Activated CD4-positive, alpha-beta memory T cell treated with anti-CD3 and anti-CD28 coated beads, Interleukin-2, amount 10 ng/mL, durations not matched to agents 7 days and 5 days (primary cell): ENCODE data around the gene CALML3. TPM values are rescaled to one million over a fixed set of nuclear protein-coding genes. Genes with fewer than 3 reads are reported as not detected.
"Not testable (repeated sequence)": the region's sequence is repeated elsewhere in the genome, so short reads cannot be mapped to it uniquely, and the experiment has no call there.

Source experiments
- CTCF ChIA-PET: fragments of 350-600 bp; sonication (Branson Sonifier 250); formaldehyde crosslinking; loops from one replicate; lab custom pipeline; 2021; ENCODE audit warnings: antibody characterized with exemption, inconsistent platforms; lab: Charles Lee
- POLR2A ChIA-PET: fragments of 350-600 bp; sonication (Branson Sonifier 250); formaldehyde crosslinking; loops from one replicate; lab custom pipeline; 2021; ENCODE audit warnings: antibody characterized with exemption; lab: Charles Lee
- DNase-seq: peaks from one replicate; pipeline ENCODE4 v3.0.0-alpha.2; 2020
- H3K27ac Mint-ChIP-seq: one replicate; pipeline ENCODE4 v1.8.0; 2021; ENCODE audit warnings: mild to moderate bottlenecking, mixed read lengths
- H3K27me3 Mint-ChIP-seq: one replicate; pipeline ENCODE4 v1.8.0; 2021; ENCODE audit warnings: mixed read lengths
- H3K36me3 Mint-ChIP-seq: one replicate; pipeline ENCODE4 v1.8.0; 2021; ENCODE audit warnings: low read depth, mixed read lengths
- H3K4me1 Mint-ChIP-seq: one replicate; pipeline ENCODE4 v1.8.0; 2021; ENCODE audit warnings: mixed read lengths
- H3K4me3 Mint-ChIP-seq: one replicate; pipeline ENCODE4 v1.8.0; 2021; ENCODE audit warnings: mild to moderate bottlenecking, mixed read lengths
- H3K9me3 Mint-ChIP-seq: one replicate; pipeline ENCODE4 v1.8.0; 2021; ENCODE audit warnings: mixed read lengths
- total RNA-seq, 2 experiments: library from RNA; stranded (reverse); gene quantifications; one replicate each; pipeline ENCODE4 v1.2.3, GENCODE V29; 2021

Gene CALML3
- total RNA-seq, 2 experiments from 2014 or later, result not detected

- no peak overlapping the region for H3K27ac Mint-ChIP-seq
- H3K4me1 Mint-ChIP-seq, result peaks cover 26% of the 10 kb centered on the region
- H3K27me3 Mint-ChIP-seq, result peaks cover 12% of the 10 kb centered on the region
- no peaks in the 10 kb centered on the region for H3K9me3 Mint-ChIP-seq
- H3K36me3 Mint-ChIP-seq, result no peaks in the 10 kb centered on the region
- CTCF ChIA-PET, result no interaction called here
- POLR2A ChIA-PET, result interaction anchor here (0.8 kb wide), 1 partner anchor 56 kb away, joined by 3 read pairs; the partner anchor contains the start of gene CALML5
- no peak overlapping the region for H3K4me3 Mint-ChIP-seq
- DNase-seq, result no peak
Measured at GRCh38 chr10:5555021-5555510, 30.3 kb downstream of the CALML3 start.

DNA sequence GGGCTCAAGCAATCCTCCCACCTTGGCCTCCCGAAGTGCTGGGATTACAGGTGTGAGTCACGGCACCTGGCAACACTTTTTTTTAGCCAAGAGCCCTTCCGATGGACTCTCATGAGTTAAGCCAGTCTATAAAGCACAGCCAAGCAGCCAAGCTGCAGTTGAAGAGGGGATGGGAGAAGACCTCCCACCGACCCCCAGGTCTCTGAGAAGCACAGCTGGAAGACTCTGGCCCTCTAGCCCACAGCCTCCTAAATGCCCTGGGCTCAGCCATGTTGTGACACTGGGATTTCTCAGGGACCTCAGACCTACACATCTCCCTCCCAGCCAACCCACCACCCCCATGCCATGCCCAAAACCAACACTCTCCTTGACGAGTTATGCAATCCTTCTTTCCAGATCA is 31.1 kb downstream of the CALML3 start:
- CTCF ChIA-PET, result no interaction called here
- H3K27ac Mint-ChIP-seq, result no peak overlapping the region
- H3K27me3 Mint-ChIP-seq, result peaks cover 16% of the 10 kb centered on the region
- H3K4me1 Mint-ChIP-seq, result peaks cover 18% of the 10 kb centered on the region
- H3K4me3 Mint-ChIP-seq, result no peak overlapping the region
- no peak for DNase-seq
- no peaks in the 10 kb centered on the region for H3K9me3 Mint-ChIP-seq
- H3K36me3 Mint-ChIP-seq, result no peaks in the 10 kb centered on the region
- POLR2A ChIA-PET, result no interaction called here

- CTCF ChIA-PET, result no interaction called here
- Mint-ChIP-seq H3K36me3 (no peaks in the 10 kb centered on the region), H3K4me3 (no peak overlapping the region), H3K27me3 (peaks cover 16% of the 10 kb centered on the region), H3K4me1 (peaks cover 14% of the 10 kb centered on the region), H3K27ac (no peak overlapping the region), H3K9me3 (no peaks in the 10 kb centered on the region)
- POLR2A ChIA-PET, result no interaction called here
- DNase-seq, result no peak
Measured at GRCh38 chr10:5556576-5556975, 31.8 kb downstream of the CALML3 start.

DNA sequence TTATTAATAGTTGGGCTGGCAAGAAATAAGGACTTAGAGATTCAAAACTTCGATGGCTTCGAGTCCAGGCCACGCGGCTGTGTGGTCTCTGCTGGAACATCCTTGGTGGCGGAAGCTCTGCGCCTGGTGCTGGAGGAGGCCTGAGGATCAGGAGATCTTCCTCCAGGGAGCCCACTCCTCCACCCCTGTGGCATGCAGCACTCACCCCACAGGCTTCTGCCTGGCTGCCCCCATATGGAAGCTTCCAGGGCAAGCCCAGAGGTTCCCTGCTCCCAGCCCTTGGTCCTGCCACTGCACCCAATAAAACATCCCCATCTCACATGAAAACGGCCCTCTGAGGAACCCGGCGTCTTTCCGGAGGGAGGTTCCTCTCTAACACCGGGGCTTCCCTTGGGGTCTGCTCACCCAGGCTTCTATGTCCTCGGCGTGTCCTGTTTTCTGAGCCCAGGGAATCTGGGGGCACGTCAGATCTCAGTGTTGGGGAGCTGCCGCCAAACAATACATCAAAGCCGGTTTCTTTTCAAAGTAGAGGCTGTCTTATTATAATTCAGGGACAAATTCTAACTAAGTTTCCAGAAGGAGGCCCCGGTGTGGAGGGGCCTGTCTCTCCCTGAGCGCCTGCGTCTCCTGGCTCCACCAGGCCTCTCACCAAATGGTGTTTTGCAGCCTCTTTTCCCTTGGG is 32.4 kb downstream of the CALML3 start:
- no peaks in the 10 kb centered on the region for H3K36me3 Mint-ChIP-seq
- ChIA-PET CTCF (no interaction called here), POLR2A (interaction anchor here (2.0 kb wide), 1 partner anchor 8 kb away, joined by 5 read pairs; no protein-coding TSS in a partner anchor)
- no peak overlapping the region for H3K27ac Mint-ChIP-seq
- H3K27me3 Mint-ChIP-seq, result peaks cover 16% of the 10 kb centered on the region
- H3K4me3 Mint-ChIP-seq, result no peak overlapping the region
- DNase-seq, result no peak
- peaks cover 7% of the 10 kb centered on the region for H3K4me1 Mint-ChIP-seq
- H3K9me3 Mint-ChIP-seq, result no peaks in the 10 kb centered on the region

GRCh38 chr10:5557799-5558771 is 33.3 kb downstream of the CALML3 start:
- peaks cover 20% of the 10 kb centered on the region for H3K27me3 Mint-ChIP-seq
- no peak overlapping the region for H3K27ac Mint-ChIP-seq
- peaks cover 2% of the 10 kb centered on the region for H3K4me1 Mint-ChIP-seq
- no peak for DNase-seq
- no peaks in the 10 kb centered on the region for H3K9me3 Mint-ChIP-seq
- ChIA-PET POLR2A (interaction anchor here (2.0 kb wide), 1 partner anchor 9 kb away, joined by 5 read pairs; no protein-coding TSS in a partner anchor), CTCF (no interaction called here)
- no peaks in the 10 kb centered on the region for H3K36me3 Mint-ChIP-seq
- H3K4me3 Mint-ChIP-seq, result no peak overlapping the region

- POLR2A ChIA-PET, result interaction anchor here (2.0 kb wide), 1 partner anchor 10 kb away, joined by 5 read pairs; no protein-coding TSS in a partner anchor
- H3K27ac Mint-ChIP-seq, H3K4me3 Mint-ChIP-seq, H3K4me1 Mint-ChIP-seq, DNase-seq, H3K36me3 Mint-ChIP-seq, CTCF ChIA-PET, H3K9me3 Mint-ChIP-seq: not testable (repeated sequence)
- peaks cover 17% of the 10 kb centered on the region for H3K27me3 Mint-ChIP-seq
Measured at GRCh38 chr10:5559022-5559421, 34.3 kb downstream of the CALML3 start.

GRCh38 chr10:5559642-5560141 is 34.9 kb downstream of the CALML3 start:
- H3K27ac Mint-ChIP-seq, result no peak overlapping the region
- H3K4me1 Mint-ChIP-seq, result peaks cover 12% of the 10 kb centered on the region
- H3K36me3 Mint-ChIP-seq, result no peaks in the 10 kb centered on the region
- no peak for DNase-seq
- ChIA-PET CTCF (no interaction called here), POLR2A (no interaction called here)
- H3K27me3 Mint-ChIP-seq, result peaks cover 17% of the 10 kb centered on the region
- H3K9me3 Mint-ChIP-seq, result no peaks in the 10 kb centered on the region
- H3K4me3 Mint-ChIP-seq, result no peak overlapping the region

GRCh38 chr10:5560142-5560816 is 35.5 kb downstream of the CALML3 start:
- POLR2A ChIA-PET, result no interaction called here
- CTCF ChIA-PET, result no interaction called here
- Mint-ChIP-seq H3K9me3 (no peaks in the 10 kb centered on the region), H3K27me3 (peaks cover 17% of the 10 kb centered on the region), H3K36me3 (peaks cover 4% of the 10 kb centered on the region), H3K27ac (no peak overlapping the region), H3K4me1 (peaks cover 17% of the 10 kb centered on the region), H3K4me3 (no peak overlapping the region)
- DNase-seq, result no peak

DNA sequence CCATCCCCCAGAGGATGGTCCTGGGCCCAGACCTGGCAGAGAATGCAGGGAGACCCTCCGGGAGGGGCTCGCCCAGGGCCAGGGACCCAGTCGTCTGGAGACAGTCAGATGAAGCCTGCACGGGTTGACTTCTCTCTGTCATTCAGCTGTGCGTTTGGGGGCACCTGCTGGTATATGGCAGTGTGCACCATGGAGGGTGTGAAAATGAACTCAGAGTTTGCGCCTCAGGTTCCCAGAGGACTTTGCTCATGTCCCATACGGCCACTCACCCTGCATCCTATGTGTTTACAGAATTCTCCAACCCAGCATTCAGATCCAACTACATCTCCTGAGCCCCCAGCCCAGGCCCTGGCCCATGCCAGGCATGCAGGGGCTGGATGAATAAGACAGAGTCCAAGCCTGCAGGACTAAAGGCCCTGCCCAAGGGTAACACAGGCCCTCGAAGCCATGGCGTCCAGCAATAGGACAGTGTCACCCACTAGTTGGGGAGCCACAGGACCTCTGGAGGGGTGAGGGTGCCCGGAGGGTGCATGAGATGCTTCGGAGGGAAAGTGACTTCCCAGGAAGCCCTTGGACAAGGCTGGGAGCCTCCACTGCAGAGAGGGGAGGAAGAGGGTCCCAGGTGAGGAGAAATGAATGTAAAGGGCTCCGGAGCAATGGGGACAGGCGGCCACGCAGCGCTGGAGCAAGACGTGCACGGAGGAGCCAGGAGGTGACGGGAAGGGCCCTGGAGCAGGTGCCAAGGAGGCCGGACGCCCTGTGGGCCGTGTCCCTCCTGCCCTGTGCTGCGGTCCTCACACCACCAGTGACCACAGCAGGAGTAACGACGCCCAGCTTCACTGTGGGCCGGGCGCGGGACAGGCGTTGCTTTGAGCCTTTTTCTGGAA is 36.3 kb downstream of the CALML3 start:
- ChIA-PET POLR2A (no interaction called here), CTCF (no interaction called here)
- Mint-ChIP-seq H3K27me3 (peaks cover 17% of the 10 kb centered on the region), H3K27ac (no peak overlapping the region), H3K9me3 (no peaks in the 10 kb centered on the region), H3K4me3 (no peak overlapping the region), H3K36me3 (peaks cover 4% of the 10 kb centered on the region), H3K4me1 (peaks cover 25% of the 10 kb centered on the region)
- no peak for DNase-seq

- H3K27me3 Mint-ChIP-seq, result peaks cover 14% of the 10 kb centered on the region
- ChIA-PET CTCF (no interaction called here), POLR2A (interaction anchor here (0.7 to 1.0 kb wide), 2 partner anchors 9 to 270 kb away, joined by 3 to 4 read pairs; no protein-coding TSS in a partner anchor)
- H3K4me3 Mint-ChIP-seq, result no peak overlapping the region
- no peak overlapping the region for H3K27ac Mint-ChIP-seq
- peaks cover 4% of the 10 kb centered on the region for H3K36me3 Mint-ChIP-seq
- H3K4me1 Mint-ChIP-seq, result peaks cover 33% of the 10 kb centered on the region
- no peaks in the 10 kb centered on the region for H3K9me3 Mint-ChIP-seq
- no peak for DNase-seq
Measured at GRCh38 chr10:5561704-5562645, 37.2 kb downstream of the CALML3 start.
